Caco-2 (cell line): ENCODE data around the gene TMA7B. TPM values are rescaled to one million over a fixed set of nuclear protein-coding genes. Genes with fewer than 3 reads are reported as not detected.

Experiments
- BruUV-seq: library from RNA; stranded (reverse); fragments of 400-500 nt; replicated peaks from 2 replicates; lab custom pipeline; 2021; lab: Mats Ljungman, UMichigan
- CTCF ChIA-PET: fragments of 300-600 bp; sonication (Branson Sonifier 250); formaldehyde crosslinking; loops from one replicate; lab custom pipeline; 2022; ENCODE audit warnings: antibody characterized with exemption; lab: Charles Lee
- POLR2A ChIA-PET: fragments of 300-600 bp; sonication (Branson Sonifier 250); formaldehyde crosslinking; loops from one replicate; lab custom pipeline; 2022; ENCODE audit warnings: antibody characterized with exemption; lab: Charles Lee
- DNase-seq, 2 experiments: peaks; one replicate each; pipeline versions ENCODE4 v3.0.0 to v3.0.0-alpha.2; 2020 to 2022
- H3K27me3 ChIP-seq: replicated peaks from 2 replicates; pipeline ENCODE4 v1.6.0; 2011; ENCODE audit warnings: low read length; ENCODE audit not compliant: control insufficient read depth, insufficient read depth
- H3K36me3 ChIP-seq: 2 replicates; pipeline ENCODE4 v1.5.1; 2011; ENCODE audit warnings: low read length; ENCODE audit not compliant: control insufficient read depth, insufficient read depth
- H3K4me1 ChIP-seq: fragments of 250-450 bp; sonication (Bioruptor Pico); 2 replicates; pipeline ENCODE4 v1.5.1; 2020; ENCODE audit warnings: mild to moderate bottlenecking
- H3K4me3 ChIP-seq: 2 replicates; pipeline ENCODE4 v1.5.1; 2011; ENCODE audit warnings: low read depth, mild to moderate bottlenecking, control low read depth, low read length
- H3K9me3 ChIP-seq: fragments of 250-450 bp; sonication (Bioruptor Pico); 2 replicates; pipeline ENCODE4 v1.5.1; 2020; ENCODE audit warnings: mild to moderate bottlenecking, moderate library complexity
- H3K27ac Mint-ChIP-seq: one replicate; pipeline ENCODE4 v1.8.0; 2022; ENCODE audit warnings: mixed read lengths; ENCODE audit not compliant: unreplicated experiment
- H3K27me3 Mint-ChIP-seq: one replicate; pipeline ENCODE4 v1.8.0; 2022; ENCODE audit warnings: mixed read lengths; ENCODE audit not compliant: insufficient read depth, unreplicated experiment
- H3K36me3 Mint-ChIP-seq: one replicate; pipeline ENCODE4 v1.8.0; 2022; ENCODE audit warnings: mild to moderate bottlenecking, mixed read lengths; ENCODE audit not compliant: insufficient read depth, unreplicated experiment
- H3K4me1 Mint-ChIP-seq: one replicate; pipeline ENCODE4 v1.8.0; 2022; ENCODE audit warnings: low read depth, mixed read lengths; ENCODE audit not compliant: unreplicated experiment
- H3K4me3 Mint-ChIP-seq: one replicate; pipeline ENCODE4 v1.8.0; 2022; ENCODE audit warnings: mild to moderate bottlenecking, moderate library complexity, mixed read lengths; ENCODE audit not compliant: unreplicated experiment
- H3K9me3 Mint-ChIP-seq: one replicate; pipeline ENCODE4 v1.8.0; 2022; ENCODE audit warnings: mixed read lengths; ENCODE audit not compliant: unreplicated experiment
- CTCF ChIP-seq, 2 experiments: fragments of 200-600 bp in 1 of 2; IDR thresholded peaks; 1 replicate in 1 of 2; 2 replicates in 1 of 2; pipeline versions ENCODE4 v1.5.1 to v1.8.0; 2011 to 2022; ENCODE audit warnings: antibody characterized with exemption in 1 of 2, control low read depth in 1 of 2, inconsistent platforms in 1 of 2, low read depth in 1 of 2, low read length in 1 of 2, mild to moderate bottlenecking in 1 of 2, moderate library complexity in 1 of 2; ENCODE audit not compliant: insufficient read depth in 1 of 2, severe bottlenecking in 1 of 2, unreplicated experiment in 1 of 2
- intact Hi-C: fragments of 100-400 bp; cut with micrococcal nuclease; formaldehyde crosslinking; loops from one replicate; pipeline ENCODE4 v1.10.0; 2022; ENCODE audit not compliant: unreplicated experiment
- total RNA-seq: library from RNA; stranded (reverse); gene quantifications from 2 replicates; pipeline ENCODE4 v1.2.3, GENCODE V29; 2022

Gene TMA7B
- total RNA-seq, 1 experiment from 2014 or later = not detected

- POLR2A ChIA-PET = no interaction called here
- no peak overlapping the region for H3K4me3 ChIP-seq
- no peaks in the 10 kb centered on the region for H3K4me1 ChIP-seq
- no peaks in the 10 kb centered on the region for H3K9me3 Mint-ChIP-seq
- no peaks in the 10 kb centered on the region; the same call in 1 of the 2 replicates for H3K36me3 ChIP-seq
- peaks cover 23% of the 10 kb centered on the region for H3K27me3 Mint-ChIP-seq
- no TSS peak for BruUV-seq
- CTCF ChIA-PET = no interaction called here
- intact Hi-C loops = no loop called here
- no peak for TF ChIP-seq CTCF (IDR thresholded peaks at IDR 0.05; ENCODE audit: insufficient read depth in 1 of 2, low read depth in 1 of 2, low read length in 1 of 2, severe bottlenecking in 1 of 2, unreplicated experiment in 1 of 2)
- H3K4me1 Mint-ChIP-seq = no peaks in the 10 kb centered on the region
- no peaks in the 10 kb centered on the region; the same call in 1 of the 2 replicates for H3K27me3 ChIP-seq
- no peaks in the 10 kb centered on the region for H3K36me3 Mint-ChIP-seq
- DNase-seq = no peak
- no peaks in the 10 kb centered on the region for H3K9me3 ChIP-seq
- no peak overlapping the region for H3K4me3 Mint-ChIP-seq
- H3K27ac Mint-ChIP-seq = no peak overlapping the region
Observed at GRCh38 chr22:39935116-39935515, 25.1 kb upstream of the TMA7B start.

- Histone ChIP-seq H3K4me1 (no peaks in the 10 kb centered on the region), H3K4me3 (no peak overlapping the region), H3K9me3 (no peaks in the 10 kb centered on the region), H3K36me3 (no peaks in the 10 kb centered on the region; the same call in 1 of the 2 replicates), H3K27me3 (no peaks in the 10 kb centered on the region; the same call in 1 of the 2 replicates)
- Mint-ChIP-seq H3K9me3 (no peaks in the 10 kb centered on the region), H3K27me3 (peaks cover 23% of the 10 kb centered on the region), H3K4me1 (no peaks in the 10 kb centered on the region), H3K27ac (no peak overlapping the region), H3K36me3 (no peaks in the 10 kb centered on the region), H3K4me3 (no peak overlapping the region)
- CTCF ChIA-PET = no interaction called here
- DNase-seq = no peak
- no peak for TF ChIP-seq CTCF (IDR thresholded peaks at IDR 0.05; ENCODE audit: insufficient read depth in 1 of 2, low read depth in 1 of 2, low read length in 1 of 2, severe bottlenecking in 1 of 2, unreplicated experiment in 1 of 2)
- POLR2A ChIA-PET = no interaction called here
- intact Hi-C loops = no loop called here
- BruUV-seq = no TSS peak
Observed at GRCh38 chr22:39935612-39936011, 24.6 kb upstream of the TMA7B start.

GRCh38 chr22:39936523-39937145 lies 23.6 kb upstream of the TMA7B start:
- intact Hi-C loops = no loop called here
- H3K4me3 ChIP-seq = no peak overlapping the region
- ChIA-PET CTCF (no interaction called here), POLR2A (no interaction called here)
- no peaks in the 10 kb centered on the region; the same call in 1 of the 2 replicates for H3K27me3 ChIP-seq
- peaks cover 23% of the 10 kb centered on the region for H3K27me3 Mint-ChIP-seq
- H3K4me1 Mint-ChIP-seq = no peaks in the 10 kb centered on the region
- H3K9me3 Mint-ChIP-seq = no peaks in the 10 kb centered on the region
- no peaks in the 10 kb centered on the region for H3K9me3 ChIP-seq
- H3K36me3 Mint-ChIP-seq = no peaks in the 10 kb centered on the region
- no peak for TF ChIP-seq CTCF (IDR thresholded peaks at IDR 0.05; ENCODE audit: insufficient read depth in 1 of 2, low read depth in 1 of 2, low read length in 1 of 2, severe bottlenecking in 1 of 2, unreplicated experiment in 1 of 2)
- no peak for DNase-seq
- BruUV-seq = no TSS peak
- no peaks in the 10 kb centered on the region for H3K4me1 ChIP-seq
- no peaks in the 10 kb centered on the region; the same call in 1 of the 2 replicates for H3K36me3 ChIP-seq
- H3K27ac Mint-ChIP-seq = no peak overlapping the region
- H3K4me3 Mint-ChIP-seq = no peak overlapping the region
